Activated T-helper 9 cell treated with anti-CD3 and anti-CD28 coated beads, Interleukin-2, amount 50 U/mL, for 16 hours (primary cell): ENCODE measurements around the gene NRL.

Experiments used
- DNase-seq: peaks from one replicate; pipeline ENCODE4 v3.0.0-alpha.2; 2020; ENCODE audit warnings: low read depth

NRL gene

GRCh38 chr14:24114532-24115421 is at the start of gene NRL, which contains the start of gene DCAF11:
Gene NRL (minus strand): TSS chr14:24114949. CDS start chr14:24082848, 32,101 bp downstream.
Gene DCAF11 (plus strand): TSS chr14:24114777. CDS start chr14:24115595, 818 bp downstream.
- DNase-seq: peak; percentile 96

- no peak for DNase-seq
Observed at GRCh38 chr14:24162093-24162492, 47.3 kb upstream of the NRL start.

DNA sequence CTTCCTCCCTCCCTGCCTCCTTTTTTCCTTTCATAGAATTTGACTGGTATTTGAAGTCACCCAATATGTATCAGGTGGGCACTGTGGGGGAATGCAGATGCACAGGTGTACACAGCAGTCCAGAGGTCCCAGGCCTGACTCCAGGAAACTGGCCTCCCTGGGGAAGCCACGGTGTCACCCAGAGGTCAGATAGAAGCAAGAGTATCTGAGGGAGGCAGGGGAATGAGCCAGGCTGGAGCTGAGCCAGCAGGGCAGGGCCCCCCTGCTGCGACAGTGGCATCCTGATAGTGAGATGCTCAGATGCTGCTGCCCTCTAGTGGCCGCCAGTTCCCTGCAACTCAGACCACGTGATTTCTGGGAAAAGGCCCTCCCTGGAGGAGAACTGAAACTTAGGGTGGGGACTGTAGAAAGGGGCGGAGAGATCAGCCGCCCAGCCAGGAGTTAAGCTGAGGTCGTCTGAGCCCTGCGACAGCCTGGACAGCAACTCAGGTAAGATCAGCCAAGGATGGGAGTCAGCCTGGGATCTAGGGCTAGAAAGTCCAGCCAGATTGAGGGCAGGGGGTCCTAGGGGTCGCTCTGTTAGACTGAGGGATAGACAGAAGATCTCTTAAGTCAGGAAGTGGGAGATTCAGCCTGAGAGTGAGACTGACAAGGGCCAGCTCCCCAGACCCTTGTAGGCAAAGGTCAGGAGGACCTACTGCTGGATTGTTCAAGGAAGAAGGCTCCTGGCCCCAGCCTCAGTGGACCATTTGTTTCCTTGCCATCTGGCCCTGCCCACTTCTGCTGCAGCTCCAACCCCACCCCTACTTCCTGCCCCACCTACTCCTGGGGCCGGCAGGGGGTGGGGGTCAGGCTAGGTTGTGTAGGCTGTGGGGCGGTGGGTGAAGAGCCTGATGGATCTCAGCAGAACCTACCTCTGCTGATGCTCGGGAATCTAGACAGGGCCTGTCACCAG is 46.4 kb upstream of the NRL start, which contains the start of gene IRF9:
Gene IRF9, plus strand, starts transcription at position 416 of the 955 bp plus-strand sequence. CDS start 880 bp downstream, outside the sequence.
- DNase-seq: peak; percentile 95

DNA sequence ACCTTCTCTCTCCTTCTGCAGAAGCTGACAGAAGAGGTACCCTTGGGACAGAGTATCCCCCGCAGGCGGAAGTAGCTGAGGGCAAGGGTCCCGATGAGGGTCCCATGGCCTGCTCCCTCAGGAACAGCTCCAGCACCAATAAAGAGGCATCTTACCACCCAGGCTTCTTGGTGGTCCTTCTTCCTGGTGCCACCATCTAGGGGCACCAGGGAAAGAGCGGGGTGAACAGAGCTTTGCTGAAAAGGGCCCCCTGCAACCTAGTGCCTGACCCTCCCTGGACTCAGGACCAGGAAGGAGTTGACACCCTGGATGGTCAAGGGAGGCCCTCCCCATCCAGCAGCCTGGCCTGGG is 45.7 kb upstream of the NRL start:
- no peak for DNase-seq

GRCh38 chr14:24159777-24160498 is 45.2 kb upstream of the NRL start:
- DNase-seq: no peak

- no peak for DNase-seq
Observed at GRCh38 chr14:24157331-24157730, 42.6 kb upstream of the NRL start.

GRCh38 chr14:24156840-24157239 is 42.1 kb upstream of the NRL start:
- DNase-seq: no peak

GRCh38 chr14:24155100-24155499 is 40.4 kb upstream of the NRL start:
- DNase-seq: no peak

GRCh38 chr14:24151404-24152080 is 36.8 kb upstream of the NRL start:
- no peak for DNase-seq

DNA sequence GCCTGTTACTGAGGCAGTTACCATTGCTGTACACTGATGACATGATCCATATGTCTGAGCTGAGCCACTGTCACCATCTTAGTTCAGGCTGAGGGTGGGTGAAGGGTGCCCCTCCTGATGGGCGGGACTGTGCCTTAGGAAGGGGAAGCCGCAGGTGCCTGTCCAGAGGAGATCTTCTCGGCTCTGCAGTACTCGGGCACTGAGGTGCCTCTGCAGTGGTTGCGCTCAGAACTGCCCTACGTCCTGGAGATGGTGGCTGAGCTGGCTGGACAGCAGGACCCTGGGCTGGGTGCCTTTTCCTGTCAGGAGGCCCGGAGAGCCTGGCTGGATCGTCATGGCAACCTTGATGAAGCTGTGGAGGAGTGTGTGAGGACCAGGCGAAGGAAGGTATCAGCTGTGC is 36.2 kb upstream of the NRL start:
- DNase-seq: no peak

- DNase-seq: no peak
Observed at GRCh38 chr14:24150567-24150966, 35.8 kb upstream of the NRL start.

DNA sequence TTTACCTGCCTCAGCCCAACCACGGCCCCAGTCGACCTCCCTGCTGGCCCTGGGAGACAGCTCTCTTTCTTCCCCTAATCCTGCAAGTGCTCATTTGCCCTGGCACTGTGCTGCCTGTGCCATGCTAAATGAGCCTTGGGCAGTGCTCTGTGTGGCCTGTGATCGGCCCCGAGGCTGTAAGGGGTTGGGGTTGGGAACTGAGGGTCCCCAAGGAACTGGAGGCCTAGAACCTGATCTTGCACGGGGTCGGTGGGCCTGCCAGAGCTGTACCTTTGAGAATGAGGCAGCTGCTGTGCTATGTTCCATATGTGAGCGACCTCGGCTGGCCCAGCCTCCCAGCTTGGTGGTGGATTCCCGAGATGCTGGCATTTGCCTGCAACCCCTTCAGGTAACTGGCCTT is 35.3 kb upstream of the NRL start:
- DNase-seq: no peak

GRCh38 chr14:24149302-24149969 is 34.7 kb upstream of the NRL start:
- DNase-seq: no peak

DNA sequence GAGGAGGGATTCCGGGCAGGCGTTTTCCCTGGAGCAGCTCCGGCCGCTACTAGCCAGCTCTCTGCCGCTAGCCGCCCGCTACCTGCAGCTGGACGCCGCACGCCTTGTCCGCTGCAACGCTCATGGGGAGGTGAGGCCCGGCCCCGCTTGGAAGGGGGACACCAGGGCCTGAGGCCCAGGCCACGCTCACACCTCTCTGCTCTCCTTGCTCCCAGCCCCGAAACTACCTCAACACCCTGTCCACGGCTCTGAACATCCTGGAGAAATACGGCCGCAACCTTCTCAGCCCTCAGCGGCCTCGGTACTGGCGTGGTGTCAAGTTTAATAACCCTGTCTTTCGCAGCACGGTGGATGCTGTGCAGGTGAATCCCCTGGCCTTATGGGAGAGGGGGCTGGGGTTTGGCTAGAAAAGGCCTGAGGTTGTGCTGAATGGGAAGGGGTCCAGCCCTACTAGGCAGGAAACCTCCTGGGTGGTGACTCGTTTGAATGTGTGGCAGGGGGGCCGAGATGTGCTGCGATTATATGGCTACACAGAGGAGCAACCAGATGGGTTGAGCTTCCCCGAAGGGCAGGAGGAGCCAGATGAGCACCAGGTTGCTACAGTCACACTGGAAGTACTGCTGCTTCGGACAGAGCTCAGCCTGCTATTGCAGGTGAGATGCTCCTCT is 33.1 kb upstream of the NRL start:
- no peak for DNase-seq

DNA sequence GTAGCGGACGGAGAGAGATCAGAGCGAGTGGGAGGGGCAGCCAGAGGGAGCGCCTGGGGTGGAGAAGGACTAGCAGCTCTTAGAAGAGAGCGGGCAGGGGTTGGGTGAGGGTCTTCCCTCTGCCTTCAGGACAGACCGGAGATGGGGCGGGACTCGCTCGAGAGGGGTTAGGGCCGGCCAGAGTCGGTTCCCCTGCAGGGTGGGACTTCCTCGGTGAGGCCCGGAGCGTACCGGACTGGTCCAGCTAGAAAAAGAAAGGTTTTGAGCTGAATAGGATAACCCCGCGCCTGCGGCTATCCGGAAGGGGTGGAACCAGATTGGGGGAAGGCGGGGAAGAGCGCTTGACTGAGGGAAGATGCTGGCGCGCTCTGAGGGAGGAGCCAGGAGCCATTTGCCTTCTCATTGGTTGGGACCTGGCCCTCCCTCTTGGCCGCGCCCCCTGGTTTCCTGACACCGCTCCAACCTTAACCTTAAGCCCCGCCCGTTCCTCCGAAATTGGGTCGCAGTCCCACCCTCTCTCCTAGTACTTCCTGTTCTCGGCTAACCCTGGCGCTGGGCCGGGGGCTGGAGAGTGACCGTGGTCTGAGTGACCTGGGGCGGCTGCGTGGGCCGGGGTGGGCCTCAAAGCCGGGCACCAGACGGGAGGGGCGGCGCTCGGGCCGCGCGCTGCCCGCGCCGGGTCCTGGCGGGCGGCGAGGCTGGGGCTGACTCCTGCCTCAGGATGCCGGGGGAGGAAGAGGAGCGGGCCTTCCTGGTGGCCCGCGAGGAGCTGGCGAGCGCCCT is 32.4 kb upstream of the NRL start, which contains the start of gene RNF31:
Gene RNF31, plus strand, starts transcription at position 521 of the 783 bp plus-strand sequence. Its CDS starts 201 bp downstream, at position 722.
- DNase-seq: peak; percentile 97

GRCh38 chr14:24146453-24146977 is 31.8 kb upstream of the NRL start, which contains the start of gene PSME2:
Gene PSME2 (minus strand): TSS chr14:24146610. CDS start chr14:24146581, 29 bp downstream.
- DNase-seq: peak; percentile 77

DNA sequence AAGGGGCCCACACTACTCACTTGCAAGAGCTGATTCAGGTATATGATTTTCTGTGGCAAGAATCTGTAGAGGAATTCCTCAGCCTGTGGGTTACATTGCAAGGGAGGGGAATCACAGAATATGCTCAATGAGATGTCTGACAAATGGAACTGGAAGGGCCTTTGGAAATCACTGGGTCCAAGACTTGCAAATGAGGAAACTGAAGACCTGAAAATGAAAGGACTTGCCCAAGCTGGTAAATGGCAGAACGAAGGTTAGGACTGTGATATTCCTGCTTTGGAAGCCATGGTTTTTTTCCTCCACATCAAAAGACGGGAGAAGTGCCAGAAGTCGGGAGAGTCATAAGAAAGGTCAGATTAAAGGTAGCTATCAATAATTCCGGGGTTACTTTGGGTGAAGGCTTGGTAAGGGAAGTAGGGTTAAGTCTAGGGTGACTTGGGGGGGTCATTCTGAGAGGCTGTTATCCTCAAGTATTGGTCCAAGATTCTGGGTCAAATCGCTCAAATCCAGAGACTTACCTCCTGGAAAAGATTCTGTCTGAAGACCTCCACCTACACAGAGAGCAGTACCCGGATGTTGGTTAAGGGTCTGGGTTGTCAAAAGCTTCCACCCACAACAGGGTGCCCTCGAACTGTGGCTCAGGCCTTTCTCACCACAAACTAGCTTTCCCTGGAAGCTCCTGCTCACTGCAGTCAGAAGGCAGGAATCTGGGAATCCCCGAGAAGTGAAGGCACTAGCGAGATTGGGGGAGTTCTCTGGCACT is 31.1 kb upstream of the NRL start:
- no peak for DNase-seq

DNA sequence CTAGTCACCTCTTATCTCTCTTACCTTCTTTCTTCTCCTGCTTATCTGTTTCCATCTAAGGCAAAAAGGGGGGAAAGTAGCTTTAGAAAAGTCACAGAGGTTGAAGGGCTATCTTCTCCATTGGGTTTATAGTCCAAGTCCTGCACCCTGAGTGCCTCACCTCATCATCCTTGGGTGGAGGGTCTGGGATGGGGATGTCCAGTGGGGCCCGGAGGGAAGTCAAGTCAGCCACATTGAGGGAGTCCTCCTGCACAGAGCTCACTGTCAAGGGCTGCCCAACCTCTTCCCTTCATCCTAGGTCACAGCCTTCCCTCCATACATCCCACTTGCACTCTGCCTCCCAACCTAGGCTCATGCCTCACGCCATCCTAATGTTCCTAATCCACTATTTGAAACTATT is 30.5 kb upstream of the NRL start:
- DNase-seq: no peak
